CD14-positive monocyte (primary cell): ENCODE measurements around the gene SERINC2. TPM values are rescaled to one million over a fixed set of nuclear protein-coding genes. Genes with fewer than 3 reads are reported as not detected.
A peak's percentile ranks its signal among the peaks of the same experiment; 100 is the strongest.

Experiments used
- DNase-seq, 3 donors: peaks; one replicate each; pipeline ENCODE4 v3.0.0-alpha.2; 2011 to 2022
- H2AFZ ChIP-seq: 2 replicates; pipeline ENCODE4 v1.6.0; 2012; ENCODE audit warnings: mild to moderate bottlenecking, low read depth, low read length, inconsistent platforms; ENCODE audit not compliant: insufficient read depth, poor library complexity, severe bottlenecking
- H3K27ac ChIP-seq, 2 donors: 1 replicate in 1 of 2; 2 replicates in 1 of 2; pipeline ENCODE4 v1.5.1; 2012 to 2013; ENCODE audit warnings: low read length in 2 of 2, control low read depth in 1 of 2, inconsistent platforms in 1 of 2, low read depth in 1 of 2, mild to moderate bottlenecking in 1 of 2
- H3K27me3 ChIP-seq, 2 donors: one replicate each; pipeline versions ENCODE4 v1.6.0 to v1.6.1; 2011 to 2013; ENCODE audit warnings: low read length in 2 of 2; ENCODE audit not compliant: control insufficient read depth in 2 of 2, insufficient read depth in 2 of 2
- H3K36me3 ChIP-seq, 2 donors: replicated peaks in 1 of 2; 1 replicate in 1 of 2; 2 replicates in 1 of 2; pipeline versions ENCODE4 v1.5.1 to v1.6.1; 2012 to 2013; ENCODE audit warnings: low read length in 2 of 2, control low read depth in 1 of 2, inconsistent platforms in 1 of 2, mild to moderate bottlenecking in 1 of 2; ENCODE audit not compliant: insufficient read depth in 2 of 2, control insufficient read depth in 1 of 2
- H3K4me1 ChIP-seq, 2 donors: 1 replicate in 1 of 2; 2 replicates in 1 of 2; pipeline versions ENCODE4 v1.5.1 to v1.6.1; 2012 to 2013; ENCODE audit warnings: low read length in 2 of 2, control low read depth in 1 of 2, inconsistent platforms in 1 of 2, mild to moderate bottlenecking in 1 of 2, moderate library complexity in 1 of 2; ENCODE audit not compliant: insufficient read depth in 2 of 2, control insufficient read depth in 1 of 2
- H3K4me2 ChIP-seq: replicated peaks from 2 replicates; pipeline ENCODE3; 2012; ENCODE audit warnings: low read length, moderate library complexity, mild to moderate bottlenecking; ENCODE audit not compliant: poor library complexity, severe bottlenecking; ENCODE audit errors: extremely low read depth
- H3K4me3 ChIP-seq, 3 experiments: fragments of 200-600 bp in 1 of 3; sonication (generic) in 1 of 3; replicated peaks in 1 of 3; 1 replicate in 2 of 3; 2 replicates in 1 of 3; pipeline ENCODE4 v1.5.1; 2011 to 2013; ENCODE audit warnings: low read length in 3 of 3, mild to moderate bottlenecking in 3 of 3, control low read depth in 2 of 3, low read depth in 2 of 3, inconsistent platforms in 1 of 3, moderate library complexity in 1 of 3
- H3K79me2 ChIP-seq: 2 replicates; pipeline ENCODE4 v1.6.0; 2012; ENCODE audit warnings: mild to moderate bottlenecking, control low read depth, inconsistent platforms, low read length, moderate library complexity; ENCODE audit not compliant: insufficient read depth
- H3K9ac ChIP-seq: 2 replicates; pipeline ENCODE4 v1.6.0; 2017; ENCODE audit warnings: low read length, mild to moderate bottlenecking; ENCODE audit not compliant: insufficient read depth, poor library complexity, severe bottlenecking
- H3K9me3 ChIP-seq, 2 donors: replicated peaks in 1 of 2; 1 replicate in 1 of 2; 2 replicates in 1 of 2; pipeline versions ENCODE4 v1.5.1 to v1.6.1; 2012 to 2013; ENCODE audit warnings: low read length in 2 of 2, control low read depth in 1 of 2; ENCODE audit not compliant: control insufficient read depth in 1 of 2, insufficient read depth in 1 of 2
- H4K20me1 ChIP-seq: 2 replicates; pipeline ENCODE4 v1.6.0; 2012; ENCODE audit warnings: mild to moderate bottlenecking, low read length, control low read depth, moderate library complexity; ENCODE audit not compliant: insufficient read depth
- H3K27ac Mint-ChIP-seq, 7 donors: one replicate each; pipeline ENCODE4 v1.8.0; 2020; ENCODE audit warnings: mild to moderate bottlenecking in 7 of 7, mixed read lengths in 7 of 7, moderate library complexity in 6 of 7, inconsistent platforms in 2 of 7
- H3K27me3 Mint-ChIP-seq, 3 donors: one replicate each; pipeline ENCODE4 v1.8.0; 2021 to 2022; ENCODE audit warnings: low read depth in 3 of 3, mild to moderate bottlenecking in 3 of 3, mixed read lengths in 3 of 3, moderate library complexity in 3 of 3, inconsistent platforms in 1 of 3
- H3K36me3 Mint-ChIP-seq, 2 donors: one replicate each; pipeline ENCODE4 v1.8.0; 2020; ENCODE audit warnings: mixed read lengths in 2 of 2, inconsistent platforms in 1 of 2, mild to moderate bottlenecking in 1 of 2
- H3K4me1 Mint-ChIP-seq: one replicate; pipeline ENCODE4 v1.8.0; 2020; ENCODE audit warnings: mild to moderate bottlenecking, mixed read lengths
- H3K4me3 Mint-ChIP-seq, 2 donors: one replicate each; pipeline ENCODE4 v1.8.0; 2020; ENCODE audit warnings: mild to moderate bottlenecking in 2 of 2, mixed read lengths in 2 of 2, moderate library complexity in 1 of 2
- H3K9me3 Mint-ChIP-seq, 7 donors: one replicate each; pipeline ENCODE4 v1.8.0; 2020 to 2022; ENCODE audit warnings: mixed read lengths in 7 of 7, mild to moderate bottlenecking in 6 of 7, moderate library complexity in 6 of 7, inconsistent platforms in 2 of 7
- WGBS: methylation state at CpG from one replicate; pipeline ENCODE4 v1.1.5; 2013; ENCODE audit warnings: missing lambda C conversion rate; ENCODE audit not compliant: insufficient coverage; 5-methylcytosine and 5-hydroxymethylcytosine counted together
- intact Hi-C, 2 donors: fragments of 100-400 bp; cut with micrococcal nuclease; formaldehyde crosslinking; loops; one replicate each; pipeline versions ENCODE4 v1.15.0 to v1.15.1; 2023
- polyA plus RNA-seq, 3 donors: library from polyadenylated mRNA; depleted of rRNA in 1 of 3; unstranded in 2 of 3; stranded (reverse) in 1 of 3; fragments of 300-500 nt in 2 of 3; fragments of >200 nt in 1 of 3; fragmentation: Illumina TruSeq in 2 of 3; gene quantifications; 1 replicate in 2 of 3; 2 replicates in 1 of 3; pipeline ENCODE4 v1.2.3, GENCODE V29; 2012 to 2021
- TF ChIP-seq, protein P1 (sequence below): fragments of 200-600 bp; IDR thresholded peaks from one replicate; pipeline ENCODE4 v1.8.0; 2022; ENCODE audit warnings: antibody characterized with exemption, mild to moderate bottlenecking

SERINC2 gene
- polyA plus RNA-seq, 3 donors, result 4.1 to 12.6 (median 7.8) TPM

DNA sequence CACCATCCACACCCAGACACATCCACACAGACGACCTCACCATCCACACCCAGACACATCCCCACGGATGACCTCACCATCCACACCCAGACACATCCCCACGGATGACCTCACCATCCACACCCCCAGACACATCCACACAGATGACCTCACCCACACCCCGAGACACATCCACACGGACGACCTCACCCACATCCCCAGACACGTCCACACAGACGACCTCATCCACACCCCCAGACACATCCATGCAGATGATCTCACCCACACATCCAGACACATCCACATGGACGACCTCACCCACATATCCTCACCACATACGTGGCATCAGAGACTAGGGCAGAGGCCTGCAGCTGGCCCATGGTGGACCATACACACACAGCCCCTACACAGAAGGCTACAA is 25.4 kb upstream of the SERINC2 start:
- H3K9me3 ChIP-seq, result no peaks in the 10 kb centered on the region
- intact Hi-C loops, result no loop called here
- no peaks in the 10 kb centered on the region for H3K27me3 ChIP-seq

GRCh38 chr1:31389616-31390015 is 23.4 kb upstream of the SERINC2 start:
- no peak for DNase-seq
- Mint-ChIP-seq H3K4me3 (no peak overlapping the region), H3K4me1 (peaks cover 4% of the 10 kb centered on the region), H3K9me3 (peaks cover 0 to 2% (median 0%) of the 10 kb centered on the region in 7 donors), H3K27ac (no peak overlapping the region), H3K36me3 (no peaks in the 10 kb centered on the region), H3K27me3 (peaks cover 2 to 8% (median 2%) of the 10 kb centered on the region in 3 donors)
- Histone ChIP-seq H3K4me2 (no peak overlapping the region), H3K27ac (no peak overlapping the region), H3K9me3 (no peaks in the 10 kb centered on the region), H2AFZ (no peak overlapping the region), H3K36me3 (no peaks in the 10 kb centered on the region), H3K9ac (no peak overlapping the region), H3K27me3 (no peaks in the 10 kb centered on the region), H3K79me2 (no peaks in the 10 kb centered on the region), H3K4me3 (no peak overlapping the region), H3K4me1 (peaks cover 3 to 4% of the 10 kb centered on the region in 2 donors), H4K20me1 (no peaks in the 10 kb centered on the region)
- 100% methylated on average over 1 of the region's 7 CpGs for WGBS
- TF ChIP-seq, protein P1, sequence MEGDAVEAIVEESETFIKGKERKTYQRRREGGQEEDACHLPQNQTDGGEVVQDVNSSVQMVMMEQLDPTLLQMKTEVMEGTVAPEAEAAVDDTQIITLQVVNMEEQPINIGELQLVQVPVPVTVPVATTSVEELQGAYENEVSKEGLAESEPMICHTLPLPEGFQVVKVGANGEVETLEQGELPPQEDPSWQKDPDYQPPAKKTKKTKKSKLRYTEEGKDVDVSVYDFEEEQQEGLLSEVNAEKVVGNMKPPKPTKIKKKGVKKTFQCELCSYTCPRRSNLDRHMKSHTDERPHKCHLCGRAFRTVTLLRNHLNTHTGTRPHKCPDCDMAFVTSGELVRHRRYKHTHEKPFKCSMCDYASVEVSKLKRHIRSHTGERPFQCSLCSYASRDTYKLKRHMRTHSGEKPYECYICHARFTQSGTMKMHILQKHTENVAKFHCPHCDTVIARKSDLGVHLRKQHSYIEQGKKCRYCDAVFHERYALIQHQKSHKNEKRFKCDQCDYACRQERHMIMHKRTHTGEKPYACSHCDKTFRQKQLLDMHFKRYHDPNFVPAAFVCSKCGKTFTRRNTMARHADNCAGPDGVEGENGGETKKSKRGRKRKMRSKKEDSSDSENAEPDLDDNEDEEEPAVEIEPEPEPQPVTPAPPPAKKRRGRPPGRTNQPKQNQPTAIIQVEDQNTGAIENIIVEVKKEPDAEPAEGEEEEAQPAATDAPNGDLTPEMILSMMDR, result no peak
- intact Hi-C loops, result no loop called here

More for the DNA sequence above, 25.4 kb upstream of the SERINC2 start:
- Mint-ChIP-seq H3K27ac (peak overlapping the region in 1 of 7 donors; percentile 5), H3K4me1 (no peaks in the 10 kb centered on the region), H3K9me3 (peaks cover 0 to 2% (median 0%) of the 10 kb centered on the region in 7 donors), H3K4me3 (no peak overlapping the region), H3K27me3 (peaks cover 2 to 5% (median 2%) of the 10 kb centered on the region in 3 donors), H3K36me3 (no peaks in the 10 kb centered on the region)
- DNase-seq, result peak in 1 of 3 donors; percentile 22
- TF ChIP-seq, protein P1, result no peak
- Histone ChIP-seq H3K4me3 (no peak overlapping the region), H3K36me3 (no peaks in the 10 kb centered on the region), H3K4me1 (no peaks in the 10 kb centered on the region), H2AFZ (no peak overlapping the region), H3K4me2 (no peak overlapping the region), H3K27ac (no peak overlapping the region), H3K79me2 (no peaks in the 10 kb centered on the region), H3K9ac (no peak overlapping the region), H4K20me1 (no peaks in the 10 kb centered on the region)
- 83% methylated on average over 10 of the region's 10 CpGs for WGBS
